ENCODE results near the gene MLXIPL. TPM values are rescaled to one million over a fixed set of nuclear protein-coding genes. Genes with fewer than 3 reads are reported as not detected.

Gene MLXIPL
- total RNA-seq, 1 experiment from 2014 or later: 7.2 TPM

DNA sequence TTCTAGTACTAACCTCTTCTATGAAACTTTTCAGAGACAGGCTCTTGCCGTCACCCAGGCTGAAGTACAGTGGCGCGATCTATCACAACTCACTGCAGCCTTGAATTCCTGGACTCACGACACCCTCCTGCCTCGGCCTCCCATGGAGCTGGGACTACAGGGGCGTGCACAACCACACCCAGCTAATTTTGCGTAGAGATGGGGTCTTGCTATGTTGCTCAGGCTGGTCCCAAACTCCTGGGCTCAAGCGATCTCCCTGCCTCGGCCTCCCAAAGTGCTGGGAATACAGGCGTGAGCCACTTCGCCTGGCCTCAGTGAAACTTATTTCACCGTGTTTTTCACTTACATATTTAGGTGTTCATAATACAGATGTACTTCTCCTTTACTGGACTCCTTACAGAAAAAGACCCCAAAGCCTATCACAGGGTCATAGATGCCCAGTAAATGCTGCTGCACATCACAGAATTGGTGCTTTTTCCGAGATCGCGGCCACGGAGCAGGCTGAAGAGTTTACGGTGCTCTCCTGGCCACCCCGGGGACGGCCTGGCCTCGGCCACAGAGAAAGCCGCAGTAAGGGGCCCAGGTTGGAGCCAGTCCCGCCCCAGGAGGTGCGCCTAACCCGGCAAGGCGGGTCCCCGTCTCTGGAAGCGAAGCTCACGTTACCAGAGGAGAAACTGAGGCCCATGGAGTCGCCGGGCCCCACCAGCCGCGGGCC is 46.5 kb downstream of the MLXIPL start:
- H3K36me3 ChIP-seq (ENCODE audit: control insufficient read depth, insufficient read depth, low read length): no peaks in the 10 kb centered on the region; the same call in 1 of the 2 replicates
- H3K27me3 ChIP-seq (ENCODE audit: control insufficient read depth, insufficient read depth, low read length): no peaks in the 10 kb centered on the region
- intact Hi-C loops (cut with micrococcal nuclease; ENCODE audit: unreplicated experiment): no loop called here
- H3K4me1 ChIP-seq (ENCODE audit: control insufficient read depth, insufficient read depth, low read length): peaks cover 12% of the 10 kb centered on the region
- DNase-seq (ENCODE audit: low read depth, low spot score): no peak
- peak overlapping the region; percentile 73 to 99 for H3K4me3 ChIP-seq (ENCODE audit: low read depth in 2 of 2, low read length in 2 of 2)
- peak; percentile 50 for ATAC-seq
- H3K9me3 ChIP-seq (ENCODE audit: control insufficient read depth, insufficient read depth, low read depth, low read length): no peaks in the 10 kb centered on the region
- peak overlapping the region; percentile 91 for H3K27ac ChIP-seq (ENCODE audit: low read length)
- ChIA-PET POLR2A (interaction anchor here (0.6 to 1.0 kb wide), 5 partner anchors 9 to 157 kb away, joined by 3 to 11 read pairs (median 4); partner anchors contain the start of gene BAZ1B), CTCF (interaction anchor here (0.6 kb wide), 3 partner anchors 41 to 88 kb away, joined by 3 to 4 read pairs (median 3); no protein-coding TSS in a partner anchor)
- in situ Hi-C loops (cut with HindIII; ENCODE audit: low pct_unique_long_range_greater_than_20kb, low sequenced_read_pairs): no loop called here
- TF ChIP-seq POLR2AphosphoS5 (IDR thresholded peaks at IDR 0.05; ENCODE audit: low read depth, low read length) (no peak), CTCF (IDR thresholded peaks at IDR 0.05) (no peak), TCF7L2 (IDR thresholded peaks at IDR 0.05; ENCODE audit: low read depth, low read length) (no peak), SIN3A (IDR thresholded peaks at IDR 0.05; ENCODE audit: borderline replicate concordance, insufficient read depth, low read depth, low read length) (no peak)
- TF ChIP-seq, protein P1, sequence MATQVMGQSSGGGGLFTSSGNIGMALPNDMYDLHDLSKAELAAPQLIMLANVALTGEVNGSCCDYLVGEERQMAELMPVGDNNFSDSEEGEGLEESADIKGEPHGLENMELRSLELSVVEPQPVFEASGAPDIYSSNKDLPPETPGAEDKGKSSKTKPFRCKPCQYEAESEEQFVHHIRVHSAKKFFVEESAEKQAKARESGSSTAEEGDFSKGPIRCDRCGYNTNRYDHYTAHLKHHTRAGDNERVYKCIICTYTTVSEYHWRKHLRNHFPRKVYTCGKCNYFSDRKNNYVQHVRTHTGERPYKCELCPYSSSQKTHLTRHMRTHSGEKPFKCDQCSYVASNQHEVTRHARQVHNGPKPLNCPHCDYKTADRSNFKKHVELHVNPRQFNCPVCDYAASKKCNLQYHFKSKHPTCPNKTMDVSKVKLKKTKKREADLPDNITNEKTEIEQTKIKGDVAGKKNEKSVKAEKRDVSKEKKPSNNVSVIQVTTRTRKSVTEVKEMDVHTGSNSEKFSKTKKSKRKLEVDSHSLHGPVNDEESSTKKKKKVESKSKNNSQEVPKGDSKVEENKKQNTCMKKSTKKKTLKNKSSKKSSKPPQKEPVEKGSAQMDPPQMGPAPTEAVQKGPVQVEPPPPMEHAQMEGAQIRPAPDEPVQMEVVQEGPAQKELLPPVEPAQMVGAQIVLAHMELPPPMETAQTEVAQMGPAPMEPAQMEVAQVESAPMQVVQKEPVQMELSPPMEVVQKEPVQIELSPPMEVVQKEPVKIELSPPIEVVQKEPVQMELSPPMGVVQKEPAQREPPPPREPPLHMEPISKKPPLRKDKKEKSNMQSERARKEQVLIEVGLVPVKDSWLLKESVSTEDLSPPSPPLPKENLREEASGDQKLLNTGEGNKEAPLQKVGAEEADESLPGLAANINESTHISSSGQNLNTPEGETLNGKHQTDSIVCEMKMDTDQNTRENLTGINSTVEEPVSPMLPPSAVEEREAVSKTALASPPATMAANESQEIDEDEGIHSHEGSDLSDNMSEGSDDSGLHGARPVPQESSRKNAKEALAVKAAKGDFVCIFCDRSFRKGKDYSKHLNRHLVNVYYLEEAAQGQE (IDR thresholded peaks at IDR 0.05; ENCODE audit: insufficient read depth in 1 of 2, low read depth in 2 of 2, low read length in 1 of 2): no peak
- BruUV-seq (replicated peaks): TSS peak; percentile 88

DNA sequence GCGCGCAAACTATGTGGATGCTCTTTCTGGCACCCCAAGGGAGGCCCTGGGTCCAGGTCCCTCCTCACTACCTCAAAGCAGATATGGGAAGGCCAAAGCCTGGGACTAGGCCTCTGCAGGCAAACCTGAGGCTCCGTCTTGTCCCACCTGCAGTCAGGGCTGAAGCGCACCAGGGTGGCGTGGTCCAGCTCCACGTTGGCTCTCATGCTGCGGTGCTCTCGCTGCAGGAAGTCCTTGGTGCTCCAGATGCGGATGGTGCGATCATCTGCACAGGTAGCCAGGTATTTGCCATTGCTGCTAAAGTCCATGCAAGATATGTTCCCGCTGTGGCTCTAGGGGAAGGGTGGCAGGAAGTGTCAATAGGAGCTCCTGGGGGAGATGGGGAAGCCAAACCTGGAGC is 50.5 kb downstream of the MLXIPL start:
- Histone ChIP-seq H3K4me1 (ENCODE audit: control insufficient read depth, insufficient read depth, low read length) (peaks cover 12% of the 10 kb centered on the region), H3K27me3 (ENCODE audit: control insufficient read depth, insufficient read depth, low read length) (no peaks in the 10 kb centered on the region), H3K4me3 (ENCODE audit: low read depth in 2 of 2, low read length in 2 of 2) (no peak overlapping the region), H3K36me3 (ENCODE audit: control insufficient read depth, insufficient read depth, low read length) (no peaks in the 10 kb centered on the region; the same call in none of the 2 replicates), H3K27ac (ENCODE audit: low read length) (no peak overlapping the region), H3K9me3 (ENCODE audit: control insufficient read depth, insufficient read depth, low read depth, low read length) (no peaks in the 10 kb centered on the region)
- ChIA-PET CTCF (no interaction called here), POLR2A (no interaction called here)
- TF ChIP-seq, protein P1 (IDR thresholded peaks at IDR 0.05; ENCODE audit: insufficient read depth in 1 of 2, low read depth in 2 of 2, low read length in 1 of 2): no peak
- TF ChIP-seq TCF7L2 (IDR thresholded peaks at IDR 0.05; ENCODE audit: low read depth, low read length) (no peak), POLR2AphosphoS5 (IDR thresholded peaks at IDR 0.05; ENCODE audit: low read depth, low read length) (no peak), CTCF (IDR thresholded peaks at IDR 0.05) (no peak), SIN3A (IDR thresholded peaks at IDR 0.05; ENCODE audit: borderline replicate concordance, insufficient read depth, low read depth, low read length) (no peak)
- no peak for ATAC-seq
- intact Hi-C loops (cut with micrococcal nuclease; ENCODE audit: unreplicated experiment) (no loop called here), in situ Hi-C loops (cut with HindIII; ENCODE audit: low pct_unique_long_range_greater_than_20kb, low sequenced_read_pairs) (no loop called here)
- DNase-seq (ENCODE audit: low read depth, low spot score): no peak
- BruUV-seq (replicated peaks): no TSS peak

Measured in Panc1 (cell line).